DMS53 treated with DMSO at 0.1 percent for 48 hours (cell line): Measurements from ENCODE around the gene CTRB2.

ENCODE experiments used
- DNase-seq: peaks from one replicate; lab custom pipeline; 2025; ENCODE audit not compliant: unreplicated experiment; lab: John Stamatoyannopoulos, UW

CTRB2 gene

DNA sequence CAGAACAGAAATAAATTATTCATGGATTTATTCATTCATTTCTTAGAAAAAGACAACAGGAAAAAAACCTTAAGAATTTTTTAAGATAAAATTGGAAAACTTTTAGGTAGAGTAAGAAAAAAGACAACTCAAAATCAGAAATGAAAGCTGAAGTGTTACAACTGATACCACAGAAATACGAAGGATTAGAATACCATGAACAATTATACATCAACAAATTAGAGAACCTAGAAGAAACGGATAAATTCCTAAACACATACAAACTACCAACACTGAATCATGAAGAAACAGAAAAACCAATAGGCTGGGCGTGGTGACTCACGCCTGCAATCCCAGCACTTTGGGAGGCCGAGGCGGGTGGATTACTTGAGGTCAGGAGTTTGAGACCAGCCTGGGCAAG is 27.8 kb downstream of the CTRB2 start:
- no peak for DNase-seq

- DNase-seq: no peak
Observed at GRCh38 chr16:75176926-75177325, 30.0 kb downstream of the CTRB2 start.

DNA sequence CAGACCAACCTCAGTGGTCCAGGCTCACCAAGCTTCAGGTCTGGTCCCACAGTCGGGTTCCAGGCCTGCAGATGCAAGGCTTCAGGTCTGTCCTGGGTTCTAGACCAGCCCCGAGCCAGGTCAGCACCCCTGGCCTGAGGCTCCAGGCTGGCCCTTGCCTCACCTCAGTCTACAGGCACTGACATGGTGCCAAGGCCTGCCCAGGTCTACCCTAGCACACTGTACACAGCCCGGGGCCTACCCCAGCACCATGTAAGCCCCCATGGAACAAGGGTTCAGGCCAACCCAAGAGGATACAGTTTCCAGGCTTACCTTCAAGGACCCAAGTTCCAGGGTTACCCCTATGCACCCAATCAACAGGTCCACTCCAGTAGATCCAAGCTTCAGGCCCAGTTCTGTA is 31.9 kb downstream of the CTRB2 start:
- DNase-seq: no peak

DNA sequence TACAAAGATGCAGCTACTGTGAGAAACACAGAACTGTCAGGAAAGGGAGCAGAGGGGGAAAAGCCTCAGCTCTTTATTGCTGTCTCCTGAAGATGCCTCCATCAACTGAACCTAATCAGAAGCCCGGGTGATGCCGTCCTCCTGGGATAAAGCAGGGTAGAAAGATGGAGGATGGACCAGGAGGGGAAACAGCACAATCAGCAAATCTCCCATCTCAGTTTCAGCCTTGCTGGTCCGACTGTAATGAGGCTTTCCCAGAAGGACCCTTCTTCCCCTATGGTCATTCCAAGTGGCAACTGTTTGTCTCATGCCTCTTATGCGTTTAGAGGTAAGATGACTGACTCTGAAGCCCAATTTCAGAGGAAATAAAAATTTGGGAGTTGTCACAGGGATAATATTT is 34.4 kb downstream of the CTRB2 start:
- DNase-seq: no peak

DNA sequence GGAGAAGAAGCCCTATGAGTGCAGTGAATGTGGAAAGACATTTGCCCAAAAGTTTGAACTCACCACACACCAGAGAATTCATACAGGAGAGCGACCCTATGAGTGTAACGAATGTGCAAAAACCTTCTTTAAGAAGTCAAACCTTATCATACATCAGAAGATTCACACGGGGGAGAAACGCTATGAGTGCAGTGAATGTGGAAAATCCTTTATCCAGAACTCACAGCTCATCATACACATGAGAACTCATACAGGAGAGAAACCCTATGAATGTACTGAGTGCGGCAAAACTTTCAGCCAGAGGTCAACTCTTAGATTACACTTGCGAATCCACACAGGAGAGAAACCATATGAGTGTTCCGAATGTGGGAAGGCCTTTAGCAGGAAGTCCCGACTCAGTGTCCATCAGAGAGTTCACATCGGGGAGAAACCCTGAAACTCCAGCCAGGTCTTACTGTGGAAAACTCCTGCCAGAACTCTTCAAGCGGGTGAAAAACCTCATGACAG is 37.0 kb downstream of the CTRB2 start:
- DNase-seq: no peak

GRCh38 chr16:75160386-75160785 is 46.6 kb downstream of the CTRB2 start:
- no peak for DNase-seq
